ENCODE data around the gene ACTL7B. TPM values are rescaled to one million over a fixed set of nuclear protein-coding genes. Genes with fewer than 3 reads are reported as not detected.
"Not testable (repeated sequence)": the region's sequence is repeated elsewhere in the genome, so short reads cannot be mapped to it uniquely, and the experiment has no call there.

ACTL7B gene
- total and polyA plus RNA-seq, 2 of the 8 experiments (the other 6 are each of a cell fraction or from before 2014, with no cell fraction given): not detected

- H2BK20ac ChIP-seq (ENCODE audit: low read length); H3K4me1 ChIP-seq (replicated peaks in 1 of 4; ENCODE audit: control insufficient read depth in 3 of 4, insufficient read depth in 4 of 4, low read length in 3 of 4); H3K23me2 ChIP-seq (ENCODE audit: low read depth, low read length); H3K14ac ChIP-seq (ENCODE audit: insufficient read length); H4K20me1 ChIP-seq (replicated peaks in 1 of 2; ENCODE audit: control insufficient read depth in 1 of 2, insufficient read depth in 2 of 2, low read length in 2 of 2); H4K8ac ChIP-seq (ENCODE audit: extremely low read depth, insufficient read depth, low read length); H3K9ac ChIP-seq (replicated peaks in 1 of 4; ENCODE audit: extremely low read depth in 1 of 4, low read depth in 3 of 4, low read length in 3 of 4); H4K5ac ChIP-seq (ENCODE audit: insufficient read length, low read depth, low read length); H2AFZ ChIP-seq (ENCODE audit: low read length); H2BK5ac ChIP-seq (ENCODE audit: low read depth, low read length); H3K27me3 ChIP-seq (replicated peaks in 1 of 4; ENCODE audit: control insufficient read depth in 3 of 4, extremely low read depth in 1 of 4, insufficient read depth in 3 of 4, low read length in 3 of 4); H3K18ac ChIP-seq (ENCODE audit: extremely low read depth, low read length); POLR2A ChIA-PET (ENCODE audit: partially characterized antibody); H4K91ac ChIP-seq (replicated peaks; ENCODE audit: insufficient read length, low read length); H2BK15ac ChIP-seq (ENCODE audit: low read length); H3K79me1 ChIP-seq (ENCODE audit: low read depth, low read length); H2BK12ac ChIP-seq (ENCODE audit: low read depth, low read length); H3K56ac ChIP-seq (replicated peaks; ENCODE audit: insufficient read length, low read depth, low read length); DNase-seq (ENCODE audit: low read depth in 1 of 2, low spot score in 2 of 2); FAIRE-seq; H2AK5ac ChIP-seq (ENCODE audit: low read depth, low read length); H3K4me3 ChIP-seq (ENCODE audit: extremely low read depth in 1 of 4, insufficient read depth in 2 of 4, low read depth in 3 of 4, low read length in 4 of 4); H3K23ac ChIP-seq (ENCODE audit: insufficient read length); H3K79me2 ChIP-seq (ENCODE audit: control insufficient read depth in 1 of 2, insufficient read depth in 2 of 2, low read length in 2 of 2); H3K4ac ChIP-seq (replicated peaks; ENCODE audit: insufficient read length, low read depth, low read length); H3K27ac ChIP-seq (ENCODE audit: low read depth, low read length); H3K4me2 ChIP-seq (ENCODE audit: insufficient read depth in 1 of 2, low read depth in 2 of 2, low read length in 2 of 2); H2BK120ac ChIP-seq (replicated peaks; ENCODE audit: low read depth, low read length); H3K9me3 ChIP-seq (ENCODE audit: insufficient read depth in 2 of 2, low read depth in 1 of 2, low read length in 1 of 2): not testable (repeated sequence)
- 87% methylated on average over 3 of the region's 3 CpGs; no CpG with 5 or more reads in 1 of the 2 experiments for WGBS, 2 experiments (ENCODE audit: extremely low coverage in 1 of 2, insufficient coverage in 1 of 2, insufficient read length in 1 of 2, insufficient replicate concordance in 2 of 2, low coverage in 1 of 2, low lambda C conversion rate in 2 of 2, missing lambda C conversion rate in 1 of 2)
- H3K36me3 ChIP-seq (ENCODE audit: control insufficient read depth in 2 of 4, insufficient read depth in 4 of 4, low read length in 3 of 4): peaks cover 6 to 33% (median 22%) of the 10 kb centered on the region in 4 experiments
- CTCF ChIA-PET (ENCODE audit: partially characterized antibody): interaction anchor here (0.7 kb wide), 1 partner anchor 574 kb away, joined by 3 read pairs; no protein-coding TSS in a partner anchor
These were observed 30.9 kb upstream of the ACTL7B start for GRCh38 chr9:108886594-108887271.
